Activated naive CD4-positive, alpha-beta T cell treated with anti-CD3 and anti-CD28 coated beads, Interleukin-2, amount 50 U/mL, for 24 hours (primary cell): ENCODE results near the gene PHF21A.
"Not testable (repeated sequence)": the region's sequence is repeated elsewhere in the genome, so short reads cannot be mapped to it uniquely, and the experiment has no call there.

Experiments
- H3K27ac Mint-ChIP-seq: one replicate; pipeline ENCODE4 v1.8.0; 2021; ENCODE audit warnings: mild to moderate bottlenecking, mixed read lengths
- H3K27me3 Mint-ChIP-seq: one replicate; pipeline ENCODE4 v1.8.0; 2021; ENCODE audit warnings: mixed read lengths
- H3K36me3 Mint-ChIP-seq: one replicate; pipeline ENCODE4 v1.8.0; 2021; ENCODE audit warnings: mixed read lengths
- H3K4me1 Mint-ChIP-seq: one replicate; pipeline ENCODE4 v1.8.0; 2021; ENCODE audit warnings: mixed read lengths
- H3K4me3 Mint-ChIP-seq: one replicate; pipeline ENCODE4 v1.8.0; 2021; ENCODE audit warnings: mild to moderate bottlenecking, mixed read lengths
- H3K9me3 Mint-ChIP-seq: one replicate; pipeline ENCODE4 v1.8.0; 2021; ENCODE audit warnings: mixed read lengths

The PHF21A gene

GRCh38 chr11:45910623-45911022, 210.6 kb downstream of the PHF21A start:
- Mint-ChIP-seq H3K27ac (no peak overlapping the region), H3K27me3 (no peaks in the 10 kb centered on the region), H3K9me3 (no peaks in the 10 kb centered on the region), H3K4me3 (no peak overlapping the region), H3K36me3 (no peaks in the 10 kb centered on the region), H3K4me1 (peaks cover 12% of the 10 kb centered on the region)

DNA sequence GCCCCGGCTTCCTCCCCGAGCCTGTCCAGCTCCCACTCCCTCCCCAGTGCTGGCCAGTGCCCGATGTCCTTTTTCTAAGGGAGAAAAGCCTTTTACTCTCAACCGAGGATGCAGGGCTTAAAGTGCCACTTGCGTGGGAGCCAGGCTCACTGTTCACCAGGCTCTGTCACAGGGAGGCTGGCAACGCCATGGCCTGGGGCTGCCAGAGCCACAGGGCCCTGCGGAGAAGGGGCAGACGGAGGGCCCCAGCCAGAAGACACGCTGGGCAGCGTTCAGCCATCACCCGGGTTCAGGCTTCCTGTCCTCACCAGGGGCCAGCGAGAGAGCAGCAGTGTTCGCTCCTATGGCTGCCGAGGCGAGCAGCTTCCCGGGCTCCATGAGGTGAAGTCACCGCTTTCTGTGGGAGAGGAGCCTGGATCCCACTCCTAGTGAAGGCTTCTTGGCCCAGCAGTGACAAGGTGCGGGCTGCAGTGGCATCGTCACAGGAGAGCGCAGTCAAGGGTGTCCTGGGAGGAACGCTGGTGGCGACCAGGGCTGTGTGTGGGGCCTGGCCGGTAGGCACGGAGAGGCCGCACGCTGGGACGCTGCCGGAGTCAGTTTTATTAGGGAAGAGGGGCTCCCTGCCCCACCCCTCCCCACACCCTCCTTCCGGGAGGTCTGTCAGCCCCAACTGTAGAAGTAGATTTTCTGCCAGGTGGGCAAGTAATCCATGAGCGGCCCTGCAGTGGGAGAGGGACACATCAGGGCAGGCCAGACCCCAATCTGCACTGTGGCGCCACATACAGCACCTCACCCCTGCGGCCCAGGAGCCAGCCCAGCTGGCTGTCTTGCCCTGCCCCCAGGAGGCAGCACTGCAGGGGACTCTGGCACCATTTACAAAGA, 211.4 kb downstream of the PHF21A start:
- H3K4me3 Mint-ChIP-seq, result no peak overlapping the region
- H3K36me3 Mint-ChIP-seq, result no peaks in the 10 kb centered on the region
- H3K27me3 Mint-ChIP-seq, result no peaks in the 10 kb centered on the region
- no peaks in the 10 kb centered on the region for H3K9me3 Mint-ChIP-seq
- H3K27ac Mint-ChIP-seq, result no peak overlapping the region
- H3K4me1 Mint-ChIP-seq, result peaks cover 11% of the 10 kb centered on the region

GRCh38 chr11:45907911-45908370, 213.3 kb downstream of the PHF21A start:
- H3K27ac Mint-ChIP-seq, result no peak overlapping the region

GRCh38 chr11:45906965-45907611, 214.2 kb downstream of the PHF21A start, which contains the start of gene FREY1:
FREY1 (minus strand) TSS chr11:45907271; CDS start chr11:45907245, 26 bp downstream.
- Mint-ChIP-seq H3K27me3 (no peaks in the 10 kb centered on the region), H3K9me3 (no peaks in the 10 kb centered on the region), H3K4me1 (peaks cover 11% of the 10 kb centered on the region), H3K4me3 (no peak within 1 kb of the TSS), H3K27ac (no peak within 1 kb of the TSS), H3K36me3 (no peaks in the 10 kb centered on the region)

More at GRCh38 chr11:45907911-45908370, 213.3 kb downstream of the PHF21A start:
- no peaks in the 10 kb centered on the region for H3K36me3 Mint-ChIP-seq
- no peaks in the 10 kb centered on the region for H3K27me3 Mint-ChIP-seq
- H3K9me3 Mint-ChIP-seq, result no peaks in the 10 kb centered on the region
- peaks cover 11% of the 10 kb centered on the region for H3K4me1 Mint-ChIP-seq
- no peak overlapping the region for H3K4me3 Mint-ChIP-seq

DNA sequence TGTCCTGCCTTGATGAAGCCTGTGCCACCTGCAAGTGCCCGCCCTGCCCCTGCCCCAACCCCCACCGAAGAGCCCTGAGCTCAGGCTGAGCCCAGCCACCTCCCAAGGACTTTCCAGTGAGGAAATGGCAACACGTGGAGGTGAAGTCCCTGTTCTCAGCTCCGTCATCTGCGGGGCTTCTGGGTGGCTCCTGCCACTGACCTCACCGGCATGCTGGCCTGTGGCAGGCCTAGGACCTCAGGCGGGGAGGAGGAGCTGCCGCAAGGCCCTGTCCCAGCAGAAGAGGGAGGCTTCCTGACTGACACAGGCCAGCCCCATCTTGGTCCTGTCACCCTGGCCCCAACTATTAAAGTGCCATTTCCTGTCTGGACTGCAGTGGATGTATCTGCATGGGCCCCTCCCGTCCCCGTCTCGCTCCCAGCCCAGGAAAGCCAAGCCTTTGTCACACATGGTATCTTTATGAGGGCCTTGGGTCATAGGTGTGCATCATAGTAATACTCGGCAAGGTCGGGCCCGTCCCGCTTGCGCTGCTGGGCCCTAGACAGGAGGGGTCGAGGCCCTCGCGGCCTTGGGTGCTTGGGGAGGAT, 215.1 kb downstream of the PHF21A start:
- H3K9me3 Mint-ChIP-seq, result no peaks in the 10 kb centered on the region
- H3K36me3 Mint-ChIP-seq, result no peaks in the 10 kb centered on the region
- H3K4me1 Mint-ChIP-seq, result peaks cover 11% of the 10 kb centered on the region
- H3K27ac Mint-ChIP-seq, result no peak overlapping the region
- no peaks in the 10 kb centered on the region for H3K27me3 Mint-ChIP-seq
- no peak overlapping the region for H3K4me3 Mint-ChIP-seq

- not testable (repeated sequence) for H3K27me3 Mint-ChIP-seq
- H3K4me1 Mint-ChIP-seq, result peaks cover 11% of the 10 kb centered on the region
Measured at GRCh38 chr11:45905576-45905975, 215.7 kb downstream of the PHF21A start.

GRCh38 chr11:45905095-45905494, 216.2 kb downstream of the PHF21A start:
- Mint-ChIP-seq H3K27ac (no peak overlapping the region), H3K36me3 (no peaks in the 10 kb centered on the region), H3K27me3 (peaks cover 4% of the 10 kb centered on the region), H3K9me3 (no peaks in the 10 kb centered on the region), H3K4me3 (no peak overlapping the region), H3K4me1 (peaks cover 11% of the 10 kb centered on the region)

More at GRCh38 chr11:45905576-45905975, 215.7 kb downstream of the PHF21A start:
- H3K9me3 Mint-ChIP-seq, H3K4me3 Mint-ChIP-seq, H3K36me3 Mint-ChIP-seq, H3K27ac Mint-ChIP-seq: not testable (repeated sequence)

DNA sequence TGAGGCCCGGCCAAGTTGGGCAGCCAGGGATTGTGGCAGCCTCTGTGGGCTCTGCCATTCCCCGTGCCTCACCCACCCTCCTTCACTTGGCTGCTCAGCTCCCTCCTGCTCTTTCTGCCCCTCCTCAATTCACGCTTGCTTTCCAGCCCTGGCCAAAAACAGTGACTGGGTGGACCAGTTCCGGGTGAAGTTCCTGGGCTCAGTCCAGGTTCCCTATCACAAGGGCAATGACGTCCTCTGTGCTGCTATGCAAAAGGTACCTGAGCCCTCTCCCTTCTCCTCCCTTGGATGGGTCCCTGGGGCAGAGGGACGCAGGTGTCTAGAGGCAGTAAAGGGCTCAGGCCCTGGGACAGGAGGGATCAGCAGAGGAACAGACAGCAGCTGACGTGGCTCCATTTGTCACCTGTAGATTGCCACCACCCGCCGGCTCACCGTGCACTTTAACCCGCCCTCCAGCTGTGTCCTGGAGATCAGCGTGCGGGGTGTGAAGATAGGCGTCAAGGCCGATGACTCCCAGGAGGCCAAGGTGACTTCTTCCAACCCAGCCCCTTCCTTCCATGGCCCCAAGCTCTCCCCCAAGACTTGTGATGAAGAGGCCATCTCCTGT, 216.8 kb downstream of the PHF21A start:
- peaks cover 4% of the 10 kb centered on the region for H3K27me3 Mint-ChIP-seq
- H3K36me3 Mint-ChIP-seq, result no peaks in the 10 kb centered on the region
- no peak overlapping the region for H3K4me3 Mint-ChIP-seq
- no peak overlapping the region for H3K27ac Mint-ChIP-seq
- peaks cover 11% of the 10 kb centered on the region for H3K4me1 Mint-ChIP-seq
- H3K9me3 Mint-ChIP-seq, result no peaks in the 10 kb centered on the region

- Mint-ChIP-seq H3K27me3 (peaks cover 8% of the 10 kb centered on the region), H3K4me3 (no peak overlapping the region), H3K27ac (no peak overlapping the region)
Measured at GRCh38 chr11:45902452-45903380, 218.5 kb downstream of the PHF21A start.

GRCh38 chr11:45901626-45902025, 219.6 kb downstream of the PHF21A start:
- Mint-ChIP-seq H3K27ac (no peak overlapping the region), H3K36me3 (peaks cover 2% of the 10 kb centered on the region), H3K27me3 (peaks cover 8% of the 10 kb centered on the region), H3K4me1 (peaks cover 7% of the 10 kb centered on the region), H3K9me3 (no peaks in the 10 kb centered on the region), H3K4me3 (no peak overlapping the region)

More at GRCh38 chr11:45902452-45903380, 218.5 kb downstream of the PHF21A start:
- Mint-ChIP-seq H3K4me1 (peaks cover 11% of the 10 kb centered on the region), H3K36me3 (peaks cover 2% of the 10 kb centered on the region), H3K9me3 (no peaks in the 10 kb centered on the region)

- Mint-ChIP-seq H3K36me3 (peaks cover 2% of the 10 kb centered on the region), H3K4me1 (peaks cover 4% of the 10 kb centered on the region), H3K27ac (no peak overlapping the region), H3K4me3 (peak overlapping the region; percentile 51), H3K27me3 (peaks cover 8% of the 10 kb centered on the region), H3K9me3 (no peaks in the 10 kb centered on the region)
Measured at GRCh38 chr11:45900916-45901617, 220.2 kb downstream of the PHF21A start.

DNA sequence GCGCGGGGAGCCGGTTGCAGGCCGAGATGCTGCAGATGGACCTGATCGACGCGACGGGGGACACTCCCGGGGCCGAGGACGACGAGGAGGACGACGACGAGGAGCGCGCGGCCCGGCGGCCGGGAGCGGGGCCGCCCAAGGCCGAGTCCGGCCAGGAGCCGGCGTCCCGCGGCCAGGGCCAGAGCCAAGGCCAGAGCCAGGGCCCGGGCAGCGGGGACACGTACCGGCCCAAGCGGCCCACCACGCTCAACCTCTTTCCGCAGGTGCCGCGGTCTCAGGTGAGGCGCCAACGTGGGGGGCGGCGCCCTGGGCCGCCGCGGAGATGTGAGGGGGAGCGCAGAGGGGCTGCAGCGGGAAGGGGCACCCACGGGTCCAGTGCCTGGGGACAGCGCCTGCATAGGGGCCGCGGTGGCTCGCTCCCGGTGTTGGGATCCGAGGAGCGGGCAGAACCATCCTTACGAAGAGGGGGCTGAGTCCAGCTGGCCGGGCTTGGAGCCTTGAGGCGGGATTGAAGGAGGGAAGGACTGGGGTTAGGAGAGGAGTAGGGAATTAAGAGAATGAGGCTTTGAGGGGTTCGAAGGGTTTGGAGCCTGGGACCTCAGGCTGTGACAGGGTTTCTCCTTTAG, 221.0 kb downstream of the PHF21A start:
- not testable (repeated sequence) for H3K36me3 Mint-ChIP-seq, H3K27ac Mint-ChIP-seq, H3K4me1 Mint-ChIP-seq, H3K9me3 Mint-ChIP-seq
- peak overlapping the region; percentile 51 for H3K4me3 Mint-ChIP-seq
- H3K27me3 Mint-ChIP-seq, result peaks cover 11% of the 10 kb centered on the region

- Mint-ChIP-seq H3K9me3 (no peaks in the 10 kb centered on the region), H3K27me3 (peaks cover 17% of the 10 kb centered on the region), H3K27ac (no peak overlapping the region), H3K4me1 (no peaks in the 10 kb centered on the region), H3K4me3 (peak overlapping the region; percentile 49), H3K36me3 (peaks cover 2% of the 10 kb centered on the region)
Measured at GRCh38 chr11:45899448-45900174, 221.6 kb downstream of the PHF21A start.
